GM19240 (cell line): ENCODE results near the gene CCDC183.
A peak's percentile ranks its signal among the peaks of the same experiment; 100 is the strongest.
"Not testable (repeated sequence)": the region's sequence is repeated elsewhere in the genome, so short reads cannot be mapped to it uniquely, and the experiment has no call there.

ENCODE experiments used
- DNase-seq: peaks from one replicate; pipeline ENCODE4 v3.0.0; 2011; ENCODE audit warnings: low spot score; ENCODE audit not compliant: insufficient read length

CCDC183 gene

DNA sequence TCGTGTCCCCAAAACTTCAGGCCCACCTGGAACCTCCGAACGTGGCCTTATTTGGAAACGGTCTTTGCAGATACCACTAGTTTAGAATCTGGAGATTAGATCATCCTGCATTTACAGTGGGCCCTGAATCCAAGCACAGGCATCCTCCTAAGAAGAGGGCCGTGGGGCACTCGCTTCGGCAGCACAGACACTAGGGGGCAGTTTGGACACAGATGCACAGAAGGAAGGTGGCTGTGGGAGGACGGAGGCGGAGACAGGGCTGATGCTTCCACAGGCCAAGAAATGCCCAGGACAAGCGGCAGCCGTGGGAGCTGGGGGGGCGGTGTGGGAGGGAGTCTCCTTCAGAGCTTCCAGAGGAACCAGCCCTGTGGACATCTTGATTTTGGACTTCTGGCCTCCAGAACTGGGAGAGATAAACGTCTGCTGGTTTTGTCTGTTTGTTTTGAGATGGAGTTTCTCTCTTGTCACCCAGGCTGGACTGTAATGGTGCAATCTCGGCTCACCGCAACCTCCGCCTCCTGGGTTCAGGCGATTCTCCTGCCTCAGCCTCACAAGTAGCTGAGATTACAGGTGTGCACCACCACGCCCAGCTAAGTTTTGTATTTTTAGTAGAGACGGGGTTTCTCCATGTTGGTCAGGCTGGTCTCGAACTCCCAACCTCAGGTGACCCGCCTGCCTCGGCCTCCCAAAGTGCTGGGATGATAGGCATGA, 35.1 kb upstream of the CCDC183 start:
- not testable (repeated sequence) for DNase-seq

GRCh38 chr9:136761545-136761981, 34.6 kb upstream of the CCDC183 start:
- no peak for DNase-seq

DNA sequence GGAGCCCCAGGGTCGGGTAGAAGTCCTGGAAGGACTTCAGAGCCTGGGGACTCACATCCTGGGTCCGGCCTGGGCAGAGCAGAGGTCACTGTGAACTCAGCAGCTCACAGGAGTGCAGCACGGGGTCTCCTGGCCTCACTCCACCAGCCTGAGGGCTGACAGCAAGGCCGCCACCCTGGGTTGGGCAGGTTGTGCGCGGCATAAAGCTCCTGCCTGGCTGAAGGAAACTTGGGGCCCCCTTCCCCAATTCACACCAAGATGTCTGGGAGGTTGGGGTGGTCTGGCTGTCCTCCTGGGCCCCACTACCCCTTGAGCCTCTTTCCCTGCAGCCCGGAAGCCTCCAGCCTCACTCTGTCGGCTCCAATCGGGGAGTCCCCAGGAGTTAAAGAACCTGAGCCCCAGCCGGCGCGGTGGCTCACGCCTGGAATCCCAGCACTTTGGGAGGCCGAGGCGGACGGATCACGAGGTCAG, 33.9 kb upstream of the CCDC183 start:
- DNase-seq = no peak

GRCh38 chr9:136762915-136763648, 33.1 kb upstream of the CCDC183 start:
- DNase-seq = no peak

DNA sequence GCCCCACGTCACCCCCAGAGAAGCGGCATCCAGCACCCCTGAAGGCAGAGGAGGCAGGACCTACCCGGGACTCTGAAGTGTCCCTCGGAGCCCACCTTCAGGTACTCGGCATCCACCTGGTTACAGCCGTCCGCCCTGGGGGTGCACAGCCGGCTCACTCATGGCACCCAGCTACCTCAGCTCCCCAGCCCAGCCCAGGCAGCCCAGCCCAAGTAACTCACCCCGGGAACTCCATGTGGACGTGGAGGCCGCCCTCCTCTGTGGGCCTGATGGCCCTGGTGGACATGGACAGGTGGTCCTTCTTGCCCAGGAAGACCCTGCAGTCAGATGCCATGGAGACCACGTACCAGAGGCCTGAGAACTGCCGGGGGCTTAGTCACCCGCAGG, 32.5 kb upstream of the CCDC183 start:
- no peak for DNase-seq

DNA sequence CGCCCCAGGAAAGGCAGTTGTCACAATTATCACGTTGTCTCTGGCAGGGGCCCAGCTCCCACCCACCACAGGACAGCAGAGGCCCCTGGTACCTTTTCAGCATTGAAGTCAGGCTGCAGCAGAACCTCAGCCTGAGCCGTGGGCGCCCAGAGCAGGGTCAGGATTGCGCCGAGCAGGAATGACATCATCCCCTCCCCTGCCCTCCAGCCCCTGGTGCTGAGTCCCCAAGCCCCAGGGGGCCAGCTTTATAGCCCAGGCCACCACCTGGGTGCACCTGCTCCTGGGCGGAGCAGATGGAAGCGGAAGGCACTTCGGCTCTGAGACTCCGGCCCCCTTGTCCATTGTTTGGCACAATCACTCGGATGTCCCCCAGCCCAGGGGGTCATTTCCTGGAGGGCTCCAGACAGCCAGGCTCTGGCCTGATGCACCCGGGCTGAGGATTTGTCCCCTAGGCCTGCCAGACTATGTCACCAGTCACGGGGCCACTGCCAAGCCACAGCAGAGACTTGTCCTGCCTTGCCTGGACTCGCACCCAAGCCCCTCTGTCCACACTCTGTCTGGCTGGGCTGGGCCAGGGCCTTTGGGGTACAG, 31.7 kb upstream of the CCDC183 start, which contains the start of gene LCN15:
Gene LCN15, minus strand, starts transcription at position 218 of the 591 bp plus-strand sequence. Its CDS starts 30 bp downstream, at position 188.
- DNase-seq = no peak

- DNase-seq = no peak
These were observed 31.1 kb upstream of the CCDC183 start for GRCh38 chr9:136765041-136765440.

GRCh38 chr9:136765745-136766409, 30.3 kb upstream of the CCDC183 start:
- DNase-seq = not testable (repeated sequence)

- not testable (repeated sequence) for DNase-seq
These were observed 29.6 kb upstream of the CCDC183 start for GRCh38 chr9:136766410-136767120.

DNA sequence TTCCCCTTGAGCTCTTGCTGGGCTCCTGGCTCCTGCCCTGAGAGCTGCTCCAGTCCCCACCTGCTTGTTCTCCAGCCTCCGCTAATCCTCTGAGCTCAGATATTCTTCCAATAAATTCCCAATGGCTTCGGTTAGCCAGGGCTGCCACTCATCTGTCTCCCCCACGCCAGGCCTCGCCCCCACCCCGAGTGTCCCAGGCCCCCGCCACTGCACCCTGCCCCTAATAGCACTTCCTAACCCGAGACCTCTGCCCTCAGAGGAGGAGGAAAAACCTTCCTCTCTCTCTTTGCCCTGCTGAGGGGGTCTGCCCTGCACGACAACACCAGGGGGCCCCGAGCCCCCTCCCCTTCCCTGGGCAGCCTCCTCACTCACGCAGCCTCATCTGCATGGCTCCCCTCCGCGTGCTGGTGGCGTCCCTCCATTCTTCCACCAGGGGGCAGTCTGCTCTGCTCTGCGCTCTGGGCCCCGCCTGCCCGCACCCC, 26.4 kb upstream of the CCDC183 start:
- no peak for DNase-seq

DNA sequence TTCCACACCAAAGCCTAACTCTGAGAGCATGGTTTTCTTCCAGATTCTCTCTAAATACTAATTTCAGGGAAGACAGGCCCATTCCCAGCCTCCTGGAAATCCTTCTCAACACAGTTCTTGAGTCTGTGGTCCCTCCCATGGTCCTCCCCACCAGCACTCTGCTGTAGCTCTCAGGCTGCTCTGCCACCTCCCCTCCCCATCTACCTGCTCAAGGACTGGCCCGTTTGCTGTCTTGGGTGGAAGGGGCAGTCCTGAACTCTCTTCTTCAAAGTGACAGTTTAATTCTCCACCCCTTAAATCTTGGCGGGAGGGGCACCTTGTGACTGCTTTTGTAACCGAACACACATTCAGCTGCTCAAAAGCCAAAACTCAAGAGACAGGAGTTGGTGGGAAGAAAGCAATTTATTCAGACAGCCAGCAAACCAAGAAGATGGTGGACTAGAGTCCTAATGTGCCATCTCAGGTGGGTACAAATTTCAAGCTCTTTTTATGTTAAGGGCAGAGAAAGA, 24.2 kb upstream of the CCDC183 start:
- DNase-seq = no peak

DNA sequence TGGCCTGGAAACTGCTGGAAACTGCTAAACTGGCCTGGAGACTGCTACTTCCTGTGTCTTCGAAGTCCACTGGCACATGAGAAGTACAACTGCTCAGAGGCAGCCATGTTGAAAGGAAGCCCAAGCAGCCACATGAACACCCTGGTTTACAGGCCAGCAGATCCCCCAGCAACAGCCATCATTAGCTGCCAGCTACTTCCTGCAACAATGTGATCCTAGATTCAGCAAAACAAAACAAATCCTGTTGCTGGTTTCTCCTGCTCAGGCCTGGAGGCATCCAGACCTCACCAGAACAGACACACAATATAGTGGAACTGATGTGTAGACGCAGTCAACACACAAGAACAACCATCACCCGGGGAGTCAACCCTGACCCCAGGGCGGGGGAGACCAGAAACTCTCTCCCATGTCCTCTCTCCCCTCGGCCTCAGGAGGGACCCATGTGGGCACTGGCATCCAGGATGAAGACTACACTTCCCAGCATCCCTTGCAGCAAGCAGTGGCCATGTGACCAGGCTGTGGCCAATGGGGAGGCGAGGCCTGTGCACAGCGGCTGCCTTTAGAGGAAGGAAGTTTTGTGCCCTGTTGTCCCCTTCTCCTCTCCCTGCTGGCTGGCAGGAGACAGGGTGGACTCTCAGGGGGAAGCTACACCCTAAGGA, 22.6 kb upstream of the CCDC183 start:
- peak; percentile 69 for DNase-seq

GRCh38 chr9:136774416-136775045, 21.6 kb upstream of the CCDC183 start:
- DNase-seq = no peak

- no peak for DNase-seq
These were observed 20.9 kb upstream of the CCDC183 start for GRCh38 chr9:136775191-136775590.

- DNase-seq = no peak
These were observed 19.2 kb upstream of the CCDC183 start for GRCh38 chr9:136776947-136777346.

GRCh38 chr9:136777359-136777758, 18.8 kb upstream of the CCDC183 start:
- no peak for DNase-seq

- no peak for DNase-seq
These were observed 16.3 kb upstream of the CCDC183 start for GRCh38 chr9:136779808-136780207.

DNA sequence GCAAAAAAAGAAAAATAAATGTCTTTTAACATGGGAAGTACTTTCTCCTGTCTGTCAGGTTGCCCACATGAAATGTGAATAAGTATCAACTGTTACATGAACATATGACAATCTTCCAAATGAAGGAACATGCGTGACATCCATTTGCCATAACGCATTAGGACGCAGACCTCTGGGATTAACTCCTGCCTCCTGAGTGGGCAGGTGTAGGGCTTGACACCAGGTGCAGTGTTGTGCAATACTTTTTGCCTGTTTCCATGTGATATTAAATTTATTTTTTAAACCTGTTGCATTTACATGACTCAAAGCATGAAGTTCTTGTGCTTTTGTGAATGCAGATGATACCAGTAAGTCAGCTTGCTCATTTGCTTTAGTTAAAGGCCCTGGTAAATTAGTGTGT, 13.7 kb upstream of the CCDC183 start:
- DNase-seq = no peak

GRCh38 chr9:136784249-136784996, 11.7 kb upstream of the CCDC183 start:
- DNase-seq = no peak
